Activated B cell treated with CpG ODN at 0.5 μM for 24 hours (primary cell): Measurements from ENCODE around the gene PCSK5. TPM values are rescaled to one million over a fixed set of nuclear protein-coding genes. Genes with fewer than 3 reads are reported as not detected.

ENCODE experiments used
- ATAC-seq: fragments of 200-7000 bp; cut with Tn5 transposase; one replicate; pipeline ENCODE4 v1.10.0; 2021; ENCODE audit warnings: low read depth, mild to moderate bottlenecking, moderate library complexity
- CTCF ChIA-PET: fragments of 350-600 bp; sonication (Branson Sonifier 250); formaldehyde crosslinking; loops from one replicate; lab custom pipeline; 2021; ENCODE audit warnings: antibody characterized with exemption; lab: Charles Lee
- POLR2A ChIA-PET: fragments of 350-600 bp; sonication (Branson Sonifier 250); formaldehyde crosslinking; loops from one replicate; lab custom pipeline; 2021; ENCODE audit warnings: antibody characterized with exemption; lab: Charles Lee
- DNase-seq: peaks from one replicate; pipeline ENCODE4 v3.0.0; 2022
- H3K27ac Mint-ChIP-seq: one replicate; pipeline ENCODE4 v1.8.0; 2020; ENCODE audit warnings: mixed read lengths
- H3K27me3 Mint-ChIP-seq: one replicate; pipeline ENCODE4 v1.8.0; 2021; ENCODE audit warnings: mixed read lengths
- H3K36me3 Mint-ChIP-seq: one replicate; pipeline ENCODE4 v1.8.0; 2021; ENCODE audit warnings: low read depth, mixed read lengths
- H3K4me1 Mint-ChIP-seq: one replicate; pipeline ENCODE4 v1.8.0; 2021; ENCODE audit warnings: mixed read lengths
- H3K4me3 Mint-ChIP-seq: one replicate; pipeline ENCODE4 v1.8.0; 2020; ENCODE audit warnings: mild to moderate bottlenecking, mixed read lengths
- H3K9me3 Mint-ChIP-seq: one replicate; pipeline ENCODE4 v1.8.0; 2020; ENCODE audit warnings: mixed read lengths
- CTCF ChIP-seq: fragments of 200-600 bp; IDR thresholded peaks from one replicate; pipeline ENCODE4 v1.8.0; 2022; ENCODE audit warnings: antibody characterized with exemption, mild to moderate bottlenecking
- intact Hi-C: fragments of 100-400 bp; cut with micrococcal nuclease; formaldehyde crosslinking; loops from one replicate; pipeline ENCODE4 v1.15.1; 2024
- total RNA-seq: library from RNA; stranded (reverse); gene quantifications from 2 replicates; pipeline ENCODE4 v1.2.3, GENCODE V29; 2022

The PCSK5 gene
- total RNA-seq, 1 donor from 2014 or later, result not detected

DNA sequence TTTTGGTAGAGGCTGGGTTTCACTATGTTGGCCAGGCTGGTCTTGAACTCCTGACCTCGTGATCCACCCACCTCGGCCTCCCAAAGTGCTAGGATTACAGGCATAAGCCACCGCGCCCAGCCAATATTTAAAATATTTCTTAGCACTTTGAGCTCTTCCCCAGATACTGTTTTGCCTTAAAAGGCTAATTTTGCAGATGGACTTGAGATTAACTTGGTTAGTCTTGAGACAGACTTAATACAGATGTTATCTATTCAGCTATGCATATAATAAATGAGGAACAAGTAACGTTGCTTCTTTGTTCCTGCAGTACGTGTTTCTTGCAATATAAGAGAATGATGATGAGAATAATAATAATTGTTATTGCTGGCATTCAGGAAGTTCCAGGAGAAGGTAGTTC is 56.3 kb downstream of the PCSK5 start:
- H3K9me3 Mint-ChIP-seq, result no peaks in the 10 kb centered on the region
- DNase-seq (no peak), ATAC-seq (no peak)
- ChIA-PET POLR2A (no interaction called here), CTCF (no interaction called here)
- no peak overlapping the region for H3K4me3 Mint-ChIP-seq
- H3K4me1 Mint-ChIP-seq, result no peaks in the 10 kb centered on the region
- no peak for TF ChIP-seq CTCF
- H3K36me3 Mint-ChIP-seq, result no peaks in the 10 kb centered on the region
- intact Hi-C loops, result no loop called here
- H3K27ac Mint-ChIP-seq, result no peak overlapping the region
- no peaks in the 10 kb centered on the region for H3K27me3 Mint-ChIP-seq

- no peak for DNase-seq
- intact Hi-C loops, result no loop called here
- Mint-ChIP-seq H3K27me3 (no peaks in the 10 kb centered on the region), H3K36me3 (no peaks in the 10 kb centered on the region), H3K27ac (no peak overlapping the region), H3K9me3 (no peaks in the 10 kb centered on the region), H3K4me1 (no peaks in the 10 kb centered on the region), H3K4me3 (no peak overlapping the region)
- TF ChIP-seq CTCF, result no peak
- ChIA-PET CTCF (no interaction called here), POLR2A (no interaction called here)
- ATAC-seq, result no peak
Measured at GRCh38 chr9:75947233-75947632, 56.8 kb downstream of the PCSK5 start.

DNA sequence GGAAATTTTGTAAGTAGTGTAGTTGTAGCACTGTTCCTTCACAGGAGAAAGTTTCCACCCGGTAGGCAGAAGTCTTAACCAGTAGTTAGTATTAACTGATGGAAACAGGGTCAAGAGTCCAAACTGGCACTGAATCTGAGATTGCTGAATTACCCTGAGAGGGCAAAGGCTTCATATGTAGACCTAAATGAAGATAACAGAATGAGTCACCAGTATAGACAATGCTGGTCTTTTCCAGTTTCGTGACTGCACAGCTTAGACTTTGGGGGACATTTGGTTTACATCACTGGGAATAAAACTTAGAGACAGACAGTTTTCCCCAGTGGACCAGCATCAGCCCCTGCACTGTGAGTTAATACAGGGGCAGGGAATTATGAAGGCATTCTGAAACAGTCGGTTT is 60.5 kb downstream of the PCSK5 start:
- no peaks in the 10 kb centered on the region for H3K4me1 Mint-ChIP-seq
- intact Hi-C loops, result no loop called here
- no peaks in the 10 kb centered on the region for H3K27me3 Mint-ChIP-seq
- no peak overlapping the region for H3K4me3 Mint-ChIP-seq
- no peak for DNase-seq
- H3K27ac Mint-ChIP-seq, result no peak overlapping the region
- ChIA-PET POLR2A (no interaction called here), CTCF (no interaction called here)
- ATAC-seq, result no peak
- no peak for TF ChIP-seq CTCF
- no peaks in the 10 kb centered on the region for H3K36me3 Mint-ChIP-seq
- H3K9me3 Mint-ChIP-seq, result no peaks in the 10 kb centered on the region

GRCh38 chr9:75953218-75953617 is 62.7 kb downstream of the PCSK5 start:
- no peaks in the 10 kb centered on the region for H3K4me1 Mint-ChIP-seq
- H3K9me3 Mint-ChIP-seq, result no peaks in the 10 kb centered on the region
- H3K36me3 Mint-ChIP-seq, result no peaks in the 10 kb centered on the region
- no peak for ATAC-seq
- intact Hi-C loops, result no loop called here
- no peak for DNase-seq
- no peak overlapping the region for H3K4me3 Mint-ChIP-seq
- ChIA-PET POLR2A (no interaction called here), CTCF (no interaction called here)
- no peak for TF ChIP-seq CTCF
- no peaks in the 10 kb centered on the region for H3K27me3 Mint-ChIP-seq
- H3K27ac Mint-ChIP-seq, result no peak overlapping the region

DNA sequence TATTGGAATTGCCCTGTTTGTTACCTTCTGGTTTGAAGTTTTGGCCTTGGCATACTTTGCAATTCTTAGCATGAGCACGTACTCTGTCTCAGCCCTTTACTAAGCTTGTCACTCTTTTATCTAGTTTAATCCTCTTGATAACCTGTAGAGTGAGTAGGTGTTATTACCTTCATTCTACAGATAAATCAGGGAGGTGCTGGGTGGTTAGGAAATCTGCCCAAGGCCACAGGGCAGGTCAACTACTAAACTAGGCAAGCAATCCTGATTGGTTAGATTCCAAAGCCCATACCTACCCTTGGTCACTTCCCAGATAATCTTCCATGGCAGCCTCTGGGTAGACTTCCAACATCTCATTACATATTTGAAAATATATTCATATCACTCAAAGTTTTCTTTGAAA is 65.7 kb downstream of the PCSK5 start:
- Mint-ChIP-seq H3K27ac (no peak overlapping the region), H3K9me3 (no peaks in the 10 kb centered on the region), H3K27me3 (no peaks in the 10 kb centered on the region), H3K36me3 (no peaks in the 10 kb centered on the region), H3K4me3 (no peak overlapping the region), H3K4me1 (no peaks in the 10 kb centered on the region)
- ATAC-seq (no peak), DNase-seq (no peak)
- intact Hi-C loops, result no loop called here
- ChIA-PET CTCF (no interaction called here), POLR2A (no interaction called here)
- no peak for TF ChIP-seq CTCF
